Measurements from ENCODE around the gene CEP290.

Gene CEP290

GRCh38 chr12:88127099-88127498 lies 14.8 kb downstream of the CEP290 start:
- peak; percentile 59; the same call in 1 of the 2 replicates for TF ChIP-seq ZNF121 (tag by site-specific recombination; IDR thresholded peaks at IDR 0.05)
- no peak for TF ChIP-seq REST (tag by site-specific recombination; IDR thresholded peaks at IDR 0.05)
- H3K36me3 ChIP-seq (ENCODE audit: control insufficient read depth in 2 of 2, insufficient read depth in 1 of 2, low read length in 2 of 2): peaks cover 52 to 58% of the 10 kb centered on the region in 2 experiments
- H3K4me3 ChIP-seq (ENCODE audit: low read depth, low read length): no peak overlapping the region
- H3K4me1 ChIP-seq (ENCODE audit: control insufficient read depth, insufficient read depth, low read length): no peaks in the 10 kb centered on the region
- H3K27ac ChIP-seq (ENCODE audit: extremely low read depth, low read depth, low read length): no peak overlapping the region
- H3K9me3 ChIP-seq (ENCODE audit: control insufficient read depth, insufficient read depth, low read depth, low read length): no peaks in the 10 kb centered on the region
- ChIA-PET CTCF (no interaction called here), POLR2A (no interaction called here)

- Histone ChIP-seq H3K36me3 (ENCODE audit: control insufficient read depth in 2 of 2, insufficient read depth in 1 of 2, low read length in 2 of 2) (peaks cover 51 to 69% of the 10 kb centered on the region in 2 experiments), H3K9me3 (ENCODE audit: control insufficient read depth, insufficient read depth, low read depth, low read length) (no peaks in the 10 kb centered on the region), H3K27ac (ENCODE audit: extremely low read depth, low read depth, low read length) (no peak overlapping the region), H3K4me3 (ENCODE audit: low read depth, low read length) (no peak overlapping the region), H3K4me1 (ENCODE audit: control insufficient read depth, insufficient read depth, low read length) (no peaks in the 10 kb centered on the region)
- POLR2A ChIA-PET: no interaction called here
- TF ChIP-seq HOXC10 (CRISPR knock-in tag; IDR thresholded peaks at IDR 0.05) (no peak), SALL2 (tag by site-specific recombination; IDR thresholded peaks at IDR 0.05; ENCODE audit: borderline replicate concordance) (no peak), ZNF776 (tag by site-specific recombination; IDR thresholded peaks at IDR 0.05; ENCODE audit: borderline replicate concordance) (no peak), ZNF10 (tag by site-specific recombination; IDR thresholded peaks at IDR 0.05) (no peak), EGR2 (tag by site-specific recombination; IDR thresholded peaks at IDR 0.05; ENCODE audit: low read depth) (no peak)
- CTCF ChIA-PET: interaction anchor here (0.7 kb wide), 1 partner anchor 273 kb away, joined by 3 read pairs; no protein-coding TSS in a partner anchor
Measured at GRCh38 chr12:88122666-88123065, 19.2 kb downstream of the CEP290 start.

GRCh38 chr12:88113871-88114270 lies 28.0 kb downstream of the CEP290 start:
- H3K27ac ChIP-seq (ENCODE audit: extremely low read depth, low read depth, low read length): no peak overlapping the region
- ChIA-PET CTCF (no interaction called here), POLR2A (no interaction called here)
- no peak overlapping the region for H3K4me3 ChIP-seq (ENCODE audit: low read depth, low read length)
- TF ChIP-seq ZNF311 (tag by site-specific recombination; IDR thresholded peaks at IDR 0.05; ENCODE audit: borderline replicate concordance) (no peak), KLF1 (tag by site-specific recombination; IDR thresholded peaks at IDR 0.05) (no peak), ZNF416 (tag by site-specific recombination; IDR thresholded peaks at IDR 0.05) (no peak), ZXDB (tag by site-specific recombination; IDR thresholded peaks at IDR 0.05) (no peak), ZBTB7A (tag by site-specific recombination; IDR thresholded peaks at IDR 0.05; ENCODE audit: low read depth) (no peak), HIC1 (tag by site-specific recombination; IDR thresholded peaks at IDR 0.05) (no peak), ZBTB11 (tag by site-specific recombination; conservative IDR thresholded peaks at IDR 0.05; ENCODE audit: low read depth) (no peak), ZNF146 (tag by site-specific recombination; IDR thresholded peaks at IDR 0.05) (no peak), ZBTB17 (tag by site-specific recombination; IDR thresholded peaks at IDR 0.05) (no peak), ZNF140 (tag by site-specific recombination; IDR thresholded peaks at IDR 0.05) (no peak), TRIM28 (IDR thresholded peaks at IDR 0.05; ENCODE audit: borderline replicate concordance, low read length) (no peak), ZNF670 (tag by site-specific recombination; IDR thresholded peaks at IDR 0.05; ENCODE audit: low read depth) (no peak), ZNF488 (tag by site-specific recombination; IDR thresholded peaks at IDR 0.05) (no peak)
- peaks cover 58 to 66% of the 10 kb centered on the region in 2 experiments for H3K36me3 ChIP-seq (ENCODE audit: control insufficient read depth in 2 of 2, insufficient read depth in 1 of 2, low read length in 2 of 2)
- no peaks in the 10 kb centered on the region for H3K4me1 ChIP-seq (ENCODE audit: control insufficient read depth, insufficient read depth, low read length)
- H3K9me3 ChIP-seq (ENCODE audit: control insufficient read depth, insufficient read depth, low read depth, low read length): no peaks in the 10 kb centered on the region

All from HEK293 (cell line).